Parathyroid adenoma (tissue), 2 donors: ENCODE results near the gene POLD2.
"Not testable (repeated sequence)": the region's sequence is repeated elsewhere in the genome, so short reads cannot be mapped to it uniquely, and the experiment has no call there.

Source experiments
- H2AFZ ChIP-seq: fragments of 300-600 bp; sonication (generic); one replicate; pipeline ENCODE4 v1.7.0; 2017; ENCODE audit warnings: antibody characterized with exemption, mild to moderate bottlenecking
- H3K27ac ChIP-seq: fragments of 300-600 bp; sonication (generic); one replicate; pipeline ENCODE4 v1.7.0; 2017
- H3K27me3 ChIP-seq: fragments of 300-600 bp; sonication (generic); one replicate; pipeline ENCODE4 v1.7.0; 2017; ENCODE audit warnings: low read length; ENCODE audit not compliant: control insufficient read depth, insufficient read depth
- H3K36me3 ChIP-seq: fragments of 300-600 bp; sonication (generic); one replicate; pipeline ENCODE4 v1.7.0; 2017; ENCODE audit warnings: low read length; ENCODE audit not compliant: control insufficient read depth, insufficient read depth
- H3K4me1 ChIP-seq: fragments of 300-600 bp; sonication (generic); one replicate; pipeline ENCODE4 v1.7.0; 2017; ENCODE audit warnings: control low read depth
- H3K4me2 ChIP-seq: fragments of 300-600 bp; sonication (generic); one replicate; pipeline ENCODE4 v1.7.0; 2017; ENCODE audit warnings: low read length
- H3K4me3 ChIP-seq: fragments of 300-600 bp; sonication (generic); one replicate; pipeline ENCODE4 v1.7.0; 2017; ENCODE audit warnings: low read depth, low read length
- H3K79me2 ChIP-seq: fragments of 300-600 bp; sonication (generic); one replicate; pipeline ENCODE4 v1.7.0; 2017; ENCODE audit warnings: control low read depth
- H3K9ac ChIP-seq: fragments of 300-600 bp; sonication (generic); one replicate; pipeline ENCODE4 v1.7.0; 2017; ENCODE audit warnings: mild to moderate bottlenecking
- H3K9me3 ChIP-seq: fragments of 300-600 bp; sonication (generic); one replicate; pipeline ENCODE4 v1.7.0; 2017; ENCODE audit warnings: low read length; ENCODE audit not compliant: control insufficient read depth
- CTCF ChIP-seq: fragments of 300-600 bp; sonication (generic); IDR thresholded peaks from one replicate; pipeline ENCODE4 v1.7.0; 2017; ENCODE audit warnings: antibody characterized with exemption, mild to moderate bottlenecking
- donor health status: primary hyperparathyroidism.

Gene POLD2

GRCh38 chr7:44127161-44127560 lies 3.8 kb upstream of the POLD2 start:
- no peaks in the 10 kb centered on the region for H3K9me3 ChIP-seq
- no peaks in the 10 kb centered on the region for H3K36me3 ChIP-seq
- no peaks in the 10 kb centered on the region for H3K79me2 ChIP-seq
- no peak overlapping the region for H3K9ac ChIP-seq
- no peak overlapping the region for H3K27ac ChIP-seq
- peaks cover 17% of the 10 kb centered on the region for H3K4me1 ChIP-seq
- H3K4me3 ChIP-seq, result no peak overlapping the region
- H3K27me3 ChIP-seq, result no peaks in the 10 kb centered on the region
- no peak overlapping the region for H3K4me2 ChIP-seq
- no peak for TF ChIP-seq CTCF
- H2AFZ ChIP-seq, result no peak overlapping the region

GRCh38 chr7:44126574-44126973 lies 3.2 kb upstream of the POLD2 start:
- H2AFZ ChIP-seq, H3K36me3 ChIP-seq, H3K4me3 ChIP-seq, H3K27ac ChIP-seq, H3K4me2 ChIP-seq, H3K9ac ChIP-seq, H3K9me3 ChIP-seq, H3K27me3 ChIP-seq, H3K79me2 ChIP-seq: not testable (repeated sequence)
- peaks cover 11% of the 10 kb centered on the region for H3K4me1 ChIP-seq

GRCh38 chr7:44124822-44125202 lies 1.5 kb upstream of the POLD2 start:
- Histone ChIP-seq H3K9ac (no peak overlapping the region), H3K4me3 (no peak overlapping the region), H3K27ac (no peak overlapping the region), H3K4me2 (no peak overlapping the region), H3K79me2 (peaks cover 7% of the 10 kb centered on the region), H3K36me3 (no peaks in the 10 kb centered on the region), H3K9me3 (no peaks in the 10 kb centered on the region), H3K27me3 (no peaks in the 10 kb centered on the region), H3K4me1 (peaks cover 5% of the 10 kb centered on the region), H2AFZ (no peak overlapping the region)
- no peak for TF ChIP-seq CTCF

GRCh38 chr7:44122529-44122928 lies 819 bp downstream of the POLD2 start:
- no peaks in the 10 kb centered on the region for H3K27me3 ChIP-seq
- H3K9me3 ChIP-seq, result no peaks in the 10 kb centered on the region
- H3K79me2 ChIP-seq, result peaks cover 7% of the 10 kb centered on the region
- no peak overlapping the region for H3K9ac ChIP-seq
- peak overlapping the region; percentile 62 for H3K4me2 ChIP-seq
- peaks cover 5% of the 10 kb centered on the region for H3K4me1 ChIP-seq
- no peak overlapping the region for H3K27ac ChIP-seq
- H2AFZ ChIP-seq, result no peak overlapping the region
- H3K36me3 ChIP-seq, result no peaks in the 10 kb centered on the region
- TF ChIP-seq CTCF, result no peak
- H3K4me3 ChIP-seq, result peak overlapping the region; percentile 75

GRCh38 chr7:44121761-44122420 lies 1.5 kb downstream of the POLD2 start:
- peaks cover 5% of the 10 kb centered on the region for H3K4me1 ChIP-seq
- TF ChIP-seq CTCF, result no peak
- H3K4me2 ChIP-seq, result no peak overlapping the region
- H3K27me3 ChIP-seq, result no peaks in the 10 kb centered on the region
- H3K36me3 ChIP-seq, result no peaks in the 10 kb centered on the region
- H3K4me3 ChIP-seq, result no peak overlapping the region
- H3K9me3 ChIP-seq, result no peaks in the 10 kb centered on the region
- peaks cover 7% of the 10 kb centered on the region for H3K79me2 ChIP-seq
- H3K9ac ChIP-seq, result no peak overlapping the region
- no peak overlapping the region for H3K27ac ChIP-seq
- no peak overlapping the region for H2AFZ ChIP-seq
